Stimulated activated CD4-positive, alpha-beta T cell treated with anti-CD3 and anti-CD28 coated beads, Interleukin-2, amount 100 ng/mL, for 48 hours (primary cell): ENCODE results near the gene RGS7.
"Not testable (repeated sequence)": the region's sequence is repeated elsewhere in the genome, so short reads cannot be mapped to it uniquely, and the experiment has no call there.

Source experiments
- DNase-seq, 2 donors: peaks; one replicate each; pipeline ENCODE4 v3.0.0-alpha.2; 2020

Gene RGS7

GRCh38 chr1:240888787-240889048, 468.3 kb downstream of the RGS7 start:
- no peak for DNase-seq

DNA sequence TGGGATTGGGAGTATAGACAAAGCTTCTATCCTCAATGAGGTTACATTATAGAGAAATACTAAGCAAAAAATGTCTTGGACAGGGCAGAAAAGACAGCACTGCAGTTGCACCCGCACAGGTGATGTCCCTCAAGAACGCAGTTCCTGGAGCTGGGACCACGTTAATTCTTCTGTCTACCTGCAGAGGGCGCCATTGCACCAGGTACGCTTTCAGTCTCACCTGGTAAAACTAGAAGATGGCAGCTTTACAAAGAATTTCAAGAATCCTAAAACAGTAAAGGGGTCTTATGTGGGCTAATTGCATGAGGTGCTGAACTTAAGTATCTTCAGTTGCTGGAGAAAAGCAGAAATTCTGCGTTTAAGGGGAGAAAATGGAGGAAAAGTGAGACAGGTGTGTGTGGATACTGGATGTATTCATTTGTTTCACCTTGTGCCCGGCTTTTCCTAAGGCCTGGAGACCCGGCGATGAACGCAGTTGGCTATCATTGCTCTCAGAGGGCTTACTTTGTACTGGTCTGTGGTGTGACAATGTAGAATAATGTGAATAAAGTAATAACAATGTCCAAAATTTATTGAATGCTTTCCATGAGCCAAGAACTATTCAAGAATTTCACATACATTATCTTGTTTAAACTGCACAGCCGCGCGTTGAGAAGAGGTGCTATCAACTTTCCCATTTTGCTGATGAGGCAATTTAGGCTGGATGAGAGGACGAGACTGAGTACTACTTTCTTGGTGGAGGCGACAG, 468.8 kb downstream of the RGS7 start:
- DNase-seq, result peak; percentile 21 to 25

DNA sequence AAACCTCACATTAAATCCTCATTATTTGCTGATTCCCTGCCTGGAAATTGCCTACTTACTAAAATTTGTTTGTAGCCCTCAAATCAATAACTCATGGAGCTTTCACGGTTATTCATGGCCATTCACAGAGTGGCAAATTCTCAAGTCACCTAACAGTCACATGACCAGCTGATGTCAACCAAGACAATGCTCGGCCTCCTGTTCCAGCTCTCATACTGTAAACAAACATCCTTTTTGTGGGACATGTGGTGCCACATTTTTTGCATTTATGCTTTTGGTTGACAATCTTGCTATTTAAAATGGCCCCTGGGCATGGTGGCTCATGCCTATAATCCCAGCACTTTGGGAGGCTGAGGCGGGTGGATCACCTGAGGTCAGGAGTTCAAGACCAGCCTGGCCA, 473.5 kb downstream of the RGS7 start:
- DNase-seq, result no peak

DNA sequence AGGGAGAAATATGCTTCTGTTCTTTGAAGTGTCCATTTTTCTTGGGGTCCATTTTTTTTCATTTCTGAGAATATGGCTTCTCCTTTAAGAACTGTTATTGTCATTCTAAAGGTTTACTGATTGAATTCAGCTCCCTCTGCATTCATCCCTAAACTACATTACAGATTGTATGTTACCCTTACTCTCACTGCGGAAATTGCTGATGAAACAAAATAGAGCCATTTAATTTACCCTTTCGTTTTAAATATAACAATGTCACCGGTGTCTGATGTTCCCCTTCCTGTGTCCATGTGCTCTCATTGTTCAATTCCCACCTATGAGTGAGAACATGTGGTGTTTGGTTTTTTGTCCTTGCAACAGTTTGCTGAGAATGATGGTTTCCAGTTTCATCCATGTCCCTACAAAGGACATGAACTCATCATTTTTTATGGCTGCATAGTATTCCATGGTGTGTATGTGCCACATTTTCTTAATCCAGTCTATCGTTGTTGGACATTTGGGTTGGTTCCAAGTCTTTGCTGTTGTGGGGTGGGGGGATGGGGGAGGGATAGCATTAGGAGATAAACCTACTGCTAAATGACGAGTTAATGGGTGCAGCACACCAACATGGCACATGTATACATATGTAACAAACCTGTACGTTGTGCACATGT, 474.2 kb downstream of the RGS7 start:
- DNase-seq, result not testable (repeated sequence)

DNA sequence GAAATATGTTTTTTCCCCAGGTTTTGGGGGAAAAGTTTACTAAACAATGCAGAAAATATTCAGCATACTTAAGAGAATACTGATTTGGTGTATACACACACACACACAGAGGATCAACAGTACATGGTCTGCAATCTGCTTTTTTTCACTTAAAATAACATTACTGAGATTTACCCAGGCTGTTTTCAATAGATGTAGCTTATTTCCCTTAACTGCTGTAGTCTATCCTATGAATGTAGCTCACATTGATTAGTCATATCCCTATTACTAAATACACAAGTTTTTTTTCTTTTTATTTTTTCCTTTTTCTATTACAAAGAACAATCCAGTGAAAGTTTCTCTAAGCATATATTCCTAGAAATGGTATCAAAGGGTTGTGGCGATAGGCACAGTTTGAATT, 478.4 kb downstream of the RGS7 start:
- no peak for DNase-seq

- DNase-seq, result no peak
These were observed 479.4 kb downstream of the RGS7 start for GRCh38 chr1:240877605-240878004.

GRCh38 chr1:240876071-240876470, 480.9 kb downstream of the RGS7 start:
- no peak for DNase-seq

GRCh38 chr1:240869071-240869470, 487.9 kb downstream of the RGS7 start:
- no peak for DNase-seq

GRCh38 chr1:240866724-240867123, 490.3 kb downstream of the RGS7 start:
- no peak for DNase-seq

- no peak for DNase-seq
These were observed 497.0 kb downstream of the RGS7 start for GRCh38 chr1:240860023-240860422.

GRCh38 chr1:240854367-240854766, 502.6 kb downstream of the RGS7 start:
- DNase-seq, result no peak

DNA sequence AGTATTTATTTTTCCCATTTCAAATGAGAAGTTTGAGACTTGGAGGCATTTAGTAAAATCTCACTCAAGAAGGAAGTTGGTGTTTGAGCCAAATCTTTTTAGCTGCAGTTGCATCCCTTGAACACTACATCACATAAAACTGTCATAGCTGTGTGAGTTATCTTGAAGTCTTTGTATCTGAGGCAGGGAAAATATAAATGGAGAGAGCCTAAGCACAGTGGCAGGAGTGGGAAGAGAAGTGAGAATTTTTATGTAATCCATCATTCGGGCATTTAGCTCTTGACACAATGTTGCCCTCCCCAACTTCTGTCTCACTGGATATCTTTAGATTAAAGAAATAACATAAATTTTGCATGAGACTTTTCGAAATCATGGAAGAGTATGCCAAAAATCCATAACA, 509.7 kb downstream of the RGS7 start:
- DNase-seq, result no peak

DNA sequence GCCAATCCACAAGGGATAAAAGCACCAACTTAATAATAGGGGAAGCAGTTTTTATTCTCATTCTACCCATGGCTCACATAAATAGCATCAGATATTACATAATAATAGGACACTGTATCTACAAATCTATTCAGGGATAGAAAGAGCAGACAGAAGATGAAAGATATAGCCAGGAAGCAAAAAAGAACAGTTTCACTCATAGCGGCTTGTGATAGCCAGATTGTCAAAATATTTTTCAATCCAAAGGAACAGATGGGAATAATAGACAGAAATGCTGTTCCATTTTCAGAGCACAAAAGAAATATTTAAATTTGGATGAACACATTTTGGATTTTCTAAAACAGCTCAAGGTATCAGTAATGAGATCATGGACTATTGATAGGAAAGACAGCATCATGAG, 512.5 kb downstream of the RGS7 start:
- no peak for DNase-seq

GRCh38 chr1:240843798-240844197, 513.2 kb downstream of the RGS7 start:
- no peak for DNase-seq

DNA sequence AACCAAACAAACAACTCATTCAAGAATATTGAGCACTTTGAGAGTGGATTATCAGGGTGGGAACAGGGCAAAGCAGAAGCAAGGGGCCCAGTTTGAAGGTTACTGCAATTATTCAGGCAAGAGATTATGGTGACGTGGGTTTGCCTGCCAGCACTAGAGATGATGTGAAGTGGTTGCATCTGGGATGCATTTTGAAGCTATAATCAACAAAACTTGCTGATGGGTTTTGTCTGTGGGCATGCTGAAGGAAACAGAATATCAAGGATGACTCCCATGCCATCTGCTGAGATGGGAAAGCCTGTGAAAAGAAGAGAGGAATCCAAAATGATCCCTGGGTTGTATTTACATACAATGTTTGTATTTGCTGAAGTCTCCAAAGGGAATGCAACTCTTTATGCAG, 520.7 kb downstream of the RGS7 start:
- no peak for DNase-seq

DNA sequence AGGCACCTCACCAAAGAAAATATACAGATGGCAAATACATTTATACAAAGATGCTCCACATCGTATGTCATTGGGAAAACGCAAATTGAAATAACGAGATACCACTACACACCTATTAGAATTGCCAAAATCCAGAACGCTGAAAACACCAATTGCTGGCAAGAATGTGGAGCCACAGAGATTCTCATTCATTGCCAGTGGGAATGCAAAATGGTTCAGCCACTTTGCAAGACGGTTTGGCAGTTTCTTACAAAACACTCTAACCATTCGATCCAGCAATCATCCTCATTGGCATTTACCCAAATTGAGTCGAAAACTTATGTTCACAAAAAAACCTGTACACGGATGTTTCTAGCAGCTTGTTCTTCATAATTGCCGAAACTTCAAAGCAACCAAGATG, 521.7 kb downstream of the RGS7 start:
- no peak for DNase-seq

GRCh38 chr1:240833075-240833474, 523.9 kb downstream of the RGS7 start:
- no peak for DNase-seq

DNA sequence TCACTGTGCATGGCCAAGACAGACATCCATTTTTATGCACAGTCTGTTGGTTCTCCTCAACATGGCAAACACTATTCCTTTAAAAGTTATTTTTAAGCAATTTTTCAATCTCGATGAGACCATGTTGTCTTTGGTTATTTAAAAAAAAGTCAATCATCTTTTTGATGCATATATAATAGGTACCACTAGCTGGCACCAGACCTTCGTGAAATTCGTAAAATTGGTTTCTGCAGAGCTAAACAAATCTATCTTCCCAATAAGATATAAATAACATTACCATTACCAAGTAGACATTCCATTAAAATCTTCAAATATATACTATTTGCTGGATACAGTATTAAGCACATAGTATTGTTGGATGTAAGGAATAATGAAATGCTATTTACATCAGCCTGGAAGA, 525.1 kb downstream of the RGS7 start:
- no peak for DNase-seq

DNA sequence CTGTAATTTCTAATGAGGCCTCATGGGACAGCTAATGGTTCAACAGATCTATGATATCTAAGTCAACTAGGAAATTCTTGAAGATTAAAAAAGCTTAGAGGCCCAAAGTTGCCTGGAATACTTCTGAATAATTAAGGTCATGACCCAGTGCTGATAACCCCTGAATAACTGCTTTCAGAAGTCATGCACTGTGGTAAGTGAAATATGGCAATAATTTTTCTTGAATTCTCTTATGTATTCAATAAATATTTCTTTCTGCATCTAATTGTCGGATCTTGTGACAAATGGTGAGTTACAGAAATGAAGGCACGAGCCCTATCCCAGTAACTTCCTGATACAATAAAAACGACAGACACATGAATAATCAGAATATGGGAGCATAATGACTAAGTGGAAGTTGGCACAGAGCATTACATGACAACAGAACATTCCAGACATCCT, 525.8 kb downstream of the RGS7 start:
- no peak for DNase-seq

DNA sequence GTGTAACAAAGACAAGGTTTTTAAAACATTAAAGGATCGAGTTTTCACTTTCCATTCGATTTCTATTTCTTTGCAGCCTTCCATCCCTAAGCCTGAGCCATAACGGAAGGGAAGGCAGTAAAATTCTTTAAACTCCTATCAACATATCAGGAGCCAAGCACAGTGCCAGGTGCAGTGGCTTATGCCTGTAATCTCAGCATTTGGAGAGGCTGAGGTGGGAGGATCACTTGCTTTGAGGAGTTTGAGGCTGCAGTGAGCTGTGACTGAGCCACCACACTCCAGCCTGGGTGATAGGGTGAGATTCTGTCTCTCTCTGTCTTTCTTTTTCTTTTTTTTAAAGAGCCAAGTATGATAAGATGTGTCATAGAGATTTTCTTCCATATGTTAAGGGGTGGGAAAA, 527.5 kb downstream of the RGS7 start:
- no peak for DNase-seq

DNA sequence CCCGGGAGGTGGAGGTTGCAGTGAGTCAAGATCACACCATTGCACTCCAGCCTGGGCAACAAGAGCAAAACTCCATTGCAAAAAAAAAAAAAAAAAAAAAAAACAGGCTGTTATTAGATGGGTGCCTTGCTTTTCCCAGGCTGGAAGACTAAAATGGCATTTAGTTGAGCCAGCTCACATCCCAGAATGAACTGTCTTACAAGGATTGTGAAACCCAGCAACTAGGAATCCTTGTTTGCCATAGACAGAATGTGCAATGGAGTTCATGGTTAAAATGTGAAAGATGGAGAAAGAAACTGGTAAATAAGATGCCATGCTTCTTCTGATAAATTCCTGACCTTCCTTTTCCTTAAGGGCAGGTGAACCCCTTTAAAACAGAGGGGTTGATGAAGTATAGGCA, 529.2 kb downstream of the RGS7 start:
- no peak for DNase-seq

GRCh38 chr1:240824238-240824637, 532.8 kb downstream of the RGS7 start:
- DNase-seq, result no peak

DNA sequence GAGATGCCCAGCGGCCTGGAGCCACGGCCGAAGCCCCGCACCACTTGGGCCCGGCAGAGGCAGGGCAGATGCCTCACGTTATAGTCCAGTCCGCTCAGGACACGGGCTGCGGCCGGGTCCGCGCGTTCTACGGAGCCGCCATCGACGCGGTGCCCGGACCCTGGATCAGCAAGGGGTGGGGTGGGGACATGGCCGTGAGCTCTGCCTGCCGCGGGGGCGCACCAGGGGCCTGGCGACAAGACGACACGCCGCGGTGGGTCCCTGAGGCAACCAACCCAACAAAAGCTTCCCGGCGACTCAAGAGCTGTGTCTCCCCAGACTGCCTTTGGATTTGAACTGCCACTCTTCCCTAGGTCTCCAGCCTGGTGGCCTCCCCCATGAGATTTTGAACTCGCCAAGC, 533.6 kb downstream of the RGS7 start:
- no peak for DNase-seq

DNA sequence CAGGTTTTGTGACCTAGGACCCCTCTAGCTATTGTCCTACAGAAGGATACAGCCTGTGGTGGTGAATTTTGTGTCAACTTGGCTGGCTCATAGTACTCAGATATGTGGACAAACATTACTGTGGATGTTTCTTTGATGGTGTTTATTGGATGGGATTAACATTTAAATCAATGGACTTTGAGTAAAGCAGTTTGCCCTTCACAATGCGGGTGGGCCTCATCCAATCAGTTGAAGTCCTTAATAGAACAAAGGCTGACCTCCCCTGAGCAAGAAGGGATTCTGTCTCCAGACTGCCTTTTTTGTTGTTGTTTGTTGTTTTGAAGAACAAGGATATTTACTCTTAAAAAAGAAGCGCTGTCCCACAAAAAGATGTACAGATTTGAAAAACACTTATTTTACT, 535.1 kb downstream of the RGS7 start:
- no peak for DNase-seq

DNA sequence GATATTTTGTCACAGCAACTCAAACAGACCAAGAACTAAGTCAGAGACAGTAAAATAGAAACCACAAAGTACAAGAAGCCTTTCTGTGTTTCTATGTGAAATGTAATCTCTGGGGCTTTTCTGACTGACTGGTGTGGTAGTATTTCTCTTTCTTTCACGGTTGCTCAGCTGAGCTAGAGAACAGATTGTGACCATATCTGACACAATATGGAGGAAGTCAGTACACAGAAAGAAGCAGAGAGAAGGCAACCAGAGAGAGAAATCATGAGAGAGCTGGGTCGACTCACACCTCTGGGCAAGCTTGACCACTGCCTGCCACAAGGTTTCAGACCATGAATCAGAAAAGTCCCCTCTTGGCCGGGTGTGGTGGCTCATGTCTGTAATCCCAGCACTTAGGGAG, 536.2 kb downstream of the RGS7 start:
- no peak for DNase-seq
